Measurements from ENCODE around the gene LINGO3. TPM values are rescaled to one million over a fixed set of nuclear protein-coding genes. Genes with fewer than 3 reads are reported as not detected.
"Not testable (repeated sequence)": the region's sequence is repeated elsewhere in the genome, so short reads cannot be mapped to it uniquely, and the experiment has no call there.

Gene LINGO3
- total RNA-seq, 1 donor from 2014 or later = not detected

DNA sequence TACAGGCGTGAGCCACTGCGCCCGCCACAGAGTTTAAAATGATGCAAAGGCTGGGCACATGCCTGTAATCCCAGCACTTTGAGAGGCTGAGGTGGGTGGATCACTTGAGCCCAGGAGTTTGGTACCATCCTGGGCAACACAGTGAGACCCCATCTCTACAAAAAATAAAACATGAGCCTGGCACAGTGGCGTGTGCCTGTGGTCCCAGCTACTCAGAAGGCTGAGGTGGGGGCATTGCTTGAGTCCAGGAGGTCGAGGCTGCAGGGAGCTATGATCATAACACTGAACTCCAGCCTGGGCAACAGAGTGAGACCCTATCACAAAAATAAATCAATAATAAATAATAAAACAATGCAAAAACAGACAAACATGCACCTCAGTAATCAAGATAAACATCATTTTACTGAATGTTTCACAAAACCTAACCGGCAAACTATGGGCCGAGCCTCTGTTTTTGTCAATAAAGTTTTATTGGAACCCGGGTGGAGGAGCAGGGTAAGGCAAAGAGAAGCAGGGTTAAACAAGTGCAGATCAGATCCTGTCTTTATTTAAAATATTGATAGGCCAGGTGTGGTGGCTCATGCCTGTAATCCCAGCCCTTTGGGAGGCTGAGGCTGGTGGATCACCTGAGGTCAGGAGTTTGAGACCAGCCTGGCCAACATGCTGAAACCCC is 24.0 kb downstream of the LINGO3 start:
- DNase-seq (ENCODE audit: low spot score) = no peak

DNA sequence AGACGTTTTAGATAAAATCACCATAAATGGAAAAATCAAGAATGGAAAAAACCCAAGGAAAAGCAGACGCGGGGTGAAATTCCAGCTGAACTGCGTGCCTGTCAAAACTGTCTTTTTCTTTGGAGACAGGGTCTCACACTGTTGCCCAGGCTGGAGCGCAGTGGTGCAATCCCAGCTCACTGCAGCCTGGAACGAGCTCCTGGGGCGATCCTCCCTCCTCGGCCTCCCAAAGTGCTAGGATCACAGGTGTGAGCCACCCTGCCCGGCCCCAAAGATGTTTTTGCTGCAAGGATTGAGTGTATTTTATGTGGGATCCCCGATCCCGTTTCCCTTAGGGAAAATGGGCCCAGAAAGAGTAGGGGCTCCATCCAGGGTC is 25.1 kb downstream of the LINGO3 start:
- DNase-seq (ENCODE audit: low spot score) = no peak

DNA sequence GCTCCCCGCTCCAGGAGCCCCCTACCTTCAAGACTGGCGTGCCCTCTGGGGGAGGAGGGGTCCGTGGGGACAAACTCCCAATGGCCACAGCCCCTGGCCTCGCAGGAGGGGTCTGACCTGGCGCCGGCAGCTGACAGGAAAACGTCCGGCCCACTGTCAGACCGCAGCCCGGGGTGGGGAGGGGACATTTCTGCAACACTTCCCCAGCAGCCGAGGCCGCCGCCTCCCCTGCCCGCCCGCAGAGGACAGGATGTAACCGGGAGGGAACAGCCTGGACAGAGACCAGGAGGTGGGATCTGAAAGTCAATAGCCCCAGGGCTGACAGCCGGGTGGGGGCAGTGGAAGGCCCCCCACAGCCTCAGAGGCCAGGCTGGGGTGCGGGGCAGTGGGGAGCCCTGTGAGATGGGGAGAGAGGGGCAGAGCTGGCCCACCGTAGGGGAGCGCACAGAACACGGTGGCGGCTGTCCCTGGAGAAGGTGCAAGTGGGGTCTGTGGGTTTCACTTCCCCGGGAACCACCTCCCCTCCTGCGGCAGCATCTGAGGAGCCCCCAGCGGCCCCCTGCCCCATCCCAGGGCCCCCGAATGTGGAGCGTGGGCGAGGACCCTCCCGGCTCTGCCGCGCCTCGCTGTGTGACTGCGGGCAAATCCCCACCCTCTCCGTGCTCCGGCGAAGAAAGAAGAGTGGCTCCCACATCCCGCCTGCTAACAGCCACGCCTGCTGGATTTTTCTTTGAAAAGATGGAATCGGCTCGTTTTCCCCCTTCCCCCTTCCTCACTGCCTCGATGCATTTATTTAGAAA is 25.7 kb downstream of the LINGO3 start, which contains the start of gene PEAK3:
Gene PEAK3 (minus strand): TSS at position 114 of the 800 bp plus-strand sequence. CDS start 1,244 bp downstream, outside the sequence.
- no peak for DNase-seq (ENCODE audit: low spot score)

DNA sequence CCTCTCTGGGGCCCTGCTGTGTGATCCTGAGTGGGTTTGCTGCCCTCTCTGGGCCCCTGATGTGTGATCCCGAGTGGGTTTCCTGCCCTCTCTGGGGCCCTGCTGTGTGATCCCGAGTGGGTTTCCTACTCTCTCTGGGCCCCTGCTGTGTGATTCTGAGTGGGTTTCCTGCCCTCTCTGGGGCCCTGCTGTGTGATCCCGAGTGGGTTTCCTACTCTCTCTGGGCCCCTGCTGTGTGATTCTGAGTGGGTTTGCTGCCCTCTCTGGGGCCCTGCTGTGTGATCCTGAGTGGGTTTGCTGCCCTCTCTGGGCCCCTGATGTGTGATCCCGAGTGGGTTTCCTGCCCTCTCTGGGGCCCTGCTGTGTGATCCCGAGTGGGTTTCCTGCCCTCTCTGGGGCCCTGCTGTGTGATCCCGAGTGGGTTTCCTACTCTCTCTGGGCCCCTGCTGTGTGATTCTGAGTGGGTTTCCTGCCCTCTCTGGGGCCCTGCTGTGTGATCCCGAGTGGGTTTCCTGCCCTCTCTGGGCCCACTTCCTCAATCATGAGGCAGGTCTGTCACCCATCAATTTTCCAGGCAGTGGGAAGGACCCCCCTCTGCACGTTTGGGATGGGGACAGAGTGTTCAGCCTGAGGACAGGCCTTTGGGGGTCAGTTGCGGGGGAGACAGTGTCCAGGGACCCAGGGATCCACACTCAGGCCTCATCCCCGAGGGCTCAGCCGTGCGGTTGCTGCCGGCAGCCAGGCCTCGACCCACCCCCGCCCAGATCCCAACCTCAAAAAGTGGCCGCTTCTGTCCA is 26.5 kb downstream of the LINGO3 start:
- DNase-seq (ENCODE audit: low spot score) = not testable (repeated sequence)

DNA sequence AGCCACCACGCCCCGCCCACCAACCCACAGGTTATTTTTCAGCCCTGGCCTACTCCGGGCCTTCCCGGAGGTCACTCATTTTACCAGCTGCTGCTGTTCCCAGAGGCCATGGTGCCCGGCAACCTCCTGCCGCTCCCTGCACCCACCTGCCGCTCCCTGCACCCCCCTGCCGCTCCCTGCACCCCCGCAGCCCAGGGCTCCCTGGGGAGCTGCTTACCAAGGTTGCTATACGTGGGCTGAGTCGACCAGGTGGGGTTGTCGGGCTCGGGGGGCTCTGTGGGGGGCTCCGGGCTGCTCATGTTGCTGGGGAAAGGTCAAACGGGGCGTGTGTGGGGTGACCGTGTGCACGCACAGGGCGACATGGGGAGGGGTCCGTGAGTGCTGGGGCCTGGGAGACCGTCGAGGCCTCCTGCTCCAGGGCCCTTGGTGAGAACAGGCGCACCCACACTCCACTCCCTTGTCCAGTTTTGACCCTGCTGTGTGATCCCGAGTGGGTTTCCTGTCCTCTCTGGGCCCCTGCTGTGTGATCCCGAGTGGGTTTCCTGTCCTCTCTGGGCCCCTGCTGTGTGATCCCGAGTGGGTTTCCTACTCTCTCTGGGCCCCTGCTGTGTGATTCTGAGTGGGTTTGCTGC is 27.2 kb downstream of the LINGO3 start:
- no peak for DNase-seq (ENCODE audit: low spot score)

DNA sequence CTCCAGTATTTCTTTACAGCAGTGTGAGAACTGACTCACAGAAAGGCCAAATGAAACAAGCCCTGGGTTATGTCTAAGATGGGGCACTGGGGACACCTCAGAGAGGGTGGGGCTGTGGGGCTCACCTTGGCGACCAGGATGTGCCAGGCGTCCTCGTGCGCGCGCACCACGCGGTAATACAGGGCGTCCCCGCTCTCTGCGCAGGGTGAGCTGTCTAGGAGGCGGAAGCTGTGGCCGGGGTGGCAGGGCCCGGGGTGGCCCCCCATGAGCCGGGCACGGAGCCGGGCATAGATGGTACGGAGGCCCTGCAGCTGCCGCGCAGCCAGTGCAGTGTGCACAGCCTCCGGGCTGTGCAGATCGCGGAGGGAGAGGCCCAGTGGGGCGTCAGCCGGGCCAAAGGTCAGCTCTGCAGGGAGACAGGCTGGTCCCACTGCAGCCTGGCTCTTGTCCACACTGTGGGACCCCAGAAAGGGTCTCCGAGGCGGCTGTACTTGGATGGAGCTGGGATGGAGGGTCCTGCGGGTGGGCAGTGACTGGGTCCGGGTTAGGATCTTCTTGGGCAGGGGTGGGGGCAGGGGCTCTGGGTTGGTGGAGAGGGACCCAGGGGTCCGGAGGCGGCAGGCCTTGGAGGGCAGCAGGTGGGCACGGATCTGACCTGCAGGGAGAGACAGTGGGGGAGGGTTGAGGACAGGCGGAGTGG is 29.3 kb downstream of the LINGO3 start:
- DNase-seq (ENCODE audit: low spot score) = no peak

DNA sequence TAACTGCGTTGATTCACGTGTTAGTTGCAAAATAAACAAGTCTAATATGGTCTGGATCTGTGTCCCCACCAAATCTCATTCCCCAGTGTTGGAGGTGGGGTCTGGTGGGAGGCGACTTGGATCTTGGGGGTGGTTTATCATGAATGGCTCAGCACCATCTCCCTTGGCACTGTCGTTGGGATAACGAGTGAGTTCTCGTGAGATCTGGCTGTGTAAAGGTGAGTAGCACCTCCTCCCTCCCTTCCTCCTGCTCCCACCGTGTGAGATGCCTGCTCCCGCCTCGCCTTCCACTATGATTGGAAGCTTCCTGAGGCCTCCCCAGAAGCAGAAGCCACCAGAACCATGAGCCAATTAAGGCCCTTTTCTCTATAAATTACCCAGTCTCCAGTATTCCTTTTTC is 30.8 kb downstream of the LINGO3 start:
- DNase-seq (ENCODE audit: low spot score) = no peak

DNA sequence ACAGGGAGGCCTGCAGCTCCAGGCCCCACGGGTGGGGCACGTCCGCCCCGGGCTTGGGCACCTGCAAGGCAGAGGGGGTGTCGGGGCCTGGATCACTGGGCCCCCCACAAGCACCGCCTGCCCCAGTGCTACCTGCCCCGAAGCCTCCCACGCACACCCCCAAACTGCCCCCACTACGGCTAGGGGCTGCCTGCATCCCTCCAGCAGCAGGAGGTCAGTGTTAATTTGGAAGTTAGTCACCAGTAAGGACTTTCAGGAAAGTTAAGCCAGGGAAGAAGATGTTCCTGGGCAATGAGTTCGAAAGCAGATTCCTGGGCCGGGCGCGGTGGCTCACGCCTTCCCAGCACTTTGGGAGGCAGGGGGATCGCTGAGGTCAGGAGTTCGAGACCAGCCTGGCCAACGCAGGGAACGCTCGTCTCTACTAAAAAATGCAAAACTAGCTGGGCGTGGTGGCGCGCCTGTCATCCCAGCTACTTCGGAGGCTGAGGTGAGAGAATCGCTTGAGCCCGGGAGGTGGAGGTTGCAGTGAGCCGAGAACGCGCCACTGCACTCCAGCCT is 31.4 kb downstream of the LINGO3 start:
- DNase-seq (ENCODE audit: low spot score) = no peak

DNA sequence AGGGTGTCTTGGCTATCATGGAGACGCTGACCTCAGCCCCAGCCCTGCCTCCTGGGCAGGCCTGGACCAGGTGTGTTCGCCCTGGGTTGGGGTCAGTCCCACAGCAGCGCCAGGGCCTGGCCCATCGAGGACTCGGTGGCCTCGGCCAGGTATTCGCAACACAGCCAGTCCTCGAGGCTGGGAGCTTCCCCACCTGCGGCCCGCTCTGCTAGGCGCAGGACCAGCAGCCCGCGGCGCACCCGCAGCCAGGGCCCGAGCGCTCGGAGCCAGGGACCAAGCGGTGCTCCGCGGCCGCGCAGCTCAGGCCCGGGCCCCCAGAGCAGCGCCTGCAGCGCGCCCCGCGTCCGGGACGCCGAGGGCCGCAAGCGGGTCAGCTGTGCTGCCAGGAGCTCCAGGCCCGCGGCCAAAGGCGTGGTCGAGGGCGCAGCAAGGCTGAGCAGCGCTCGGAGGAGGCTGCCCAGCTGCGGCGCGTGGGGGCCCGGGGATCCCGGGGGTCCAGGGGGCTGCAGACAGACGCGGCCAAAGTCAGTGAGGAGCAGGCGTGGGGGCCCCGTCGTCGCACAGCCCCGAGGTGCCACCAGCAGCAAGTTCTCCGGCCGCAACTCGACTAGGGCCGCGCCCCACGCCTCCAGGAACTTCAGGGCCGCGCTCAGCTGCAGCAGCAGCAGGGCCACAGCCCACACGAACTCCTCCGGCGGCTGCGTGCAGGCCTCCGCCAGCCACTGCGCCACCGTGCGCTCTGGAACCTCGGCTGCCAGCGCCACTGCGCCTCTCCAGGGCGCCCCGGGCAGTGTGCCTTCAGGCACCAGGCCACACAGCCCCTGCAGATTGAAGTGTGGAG is 32.1 kb downstream of the LINGO3 start:
- DNase-seq (ENCODE audit: low spot score) = no peak

DNA sequence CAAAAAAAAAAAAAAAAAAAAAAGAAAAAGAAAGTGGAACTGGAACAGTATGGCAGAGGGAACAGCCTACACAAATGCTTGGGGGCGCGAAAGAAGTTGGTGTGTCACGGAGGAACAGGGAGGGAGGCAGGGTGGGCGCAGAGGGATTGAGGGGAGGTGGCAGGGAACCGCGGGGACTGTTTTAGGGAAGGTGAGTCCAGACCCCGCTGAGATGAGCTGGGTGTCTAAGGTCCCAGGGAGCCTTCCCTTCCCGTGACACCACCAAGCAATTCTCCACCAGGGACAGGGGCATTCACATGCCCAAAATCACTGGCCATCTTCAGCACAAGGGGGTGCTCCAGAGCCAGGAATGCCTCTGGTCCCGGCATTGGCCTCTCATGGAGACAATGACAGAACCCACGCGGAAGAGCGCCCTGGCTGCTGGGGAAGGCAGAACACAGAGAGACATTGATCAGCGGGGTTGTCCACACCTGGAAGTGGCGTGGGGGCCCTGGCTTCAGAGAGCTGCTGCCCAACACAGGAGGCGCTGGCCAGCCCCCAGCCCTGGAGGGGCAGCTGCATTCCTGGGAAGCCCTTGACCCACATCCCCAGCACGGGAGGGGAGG is 32.9 kb downstream of the LINGO3 start:
- peak; percentile 51 for DNase-seq (ENCODE audit: low spot score)

DNA sequence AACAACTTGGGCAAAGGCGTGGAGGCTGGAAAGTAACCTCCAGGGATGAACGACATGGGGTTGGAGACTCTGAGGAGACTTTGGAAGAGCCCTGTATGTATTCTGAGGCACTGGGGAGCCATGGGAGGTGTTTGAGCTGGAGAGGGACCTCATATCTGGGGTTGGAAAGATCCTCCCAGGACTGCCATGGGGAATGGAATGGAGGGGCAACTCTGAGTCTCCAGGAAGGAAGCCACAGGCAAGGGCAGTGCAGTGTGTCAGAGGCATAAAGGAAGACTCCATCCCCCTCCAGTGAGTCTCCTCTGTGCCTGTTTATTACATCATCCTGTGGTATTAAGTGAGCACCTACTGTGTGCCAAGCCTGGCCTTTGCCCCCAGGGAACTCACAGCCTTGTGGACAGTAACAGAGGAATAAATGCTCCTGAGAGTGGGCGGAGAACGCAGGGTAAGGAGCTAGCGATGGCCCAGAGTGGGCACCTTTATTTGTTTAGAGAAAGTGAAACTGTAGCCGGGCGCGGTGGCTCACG is 33.7 kb downstream of the LINGO3 start:
- DNase-seq (ENCODE audit: low spot score) = no peak

DNA sequence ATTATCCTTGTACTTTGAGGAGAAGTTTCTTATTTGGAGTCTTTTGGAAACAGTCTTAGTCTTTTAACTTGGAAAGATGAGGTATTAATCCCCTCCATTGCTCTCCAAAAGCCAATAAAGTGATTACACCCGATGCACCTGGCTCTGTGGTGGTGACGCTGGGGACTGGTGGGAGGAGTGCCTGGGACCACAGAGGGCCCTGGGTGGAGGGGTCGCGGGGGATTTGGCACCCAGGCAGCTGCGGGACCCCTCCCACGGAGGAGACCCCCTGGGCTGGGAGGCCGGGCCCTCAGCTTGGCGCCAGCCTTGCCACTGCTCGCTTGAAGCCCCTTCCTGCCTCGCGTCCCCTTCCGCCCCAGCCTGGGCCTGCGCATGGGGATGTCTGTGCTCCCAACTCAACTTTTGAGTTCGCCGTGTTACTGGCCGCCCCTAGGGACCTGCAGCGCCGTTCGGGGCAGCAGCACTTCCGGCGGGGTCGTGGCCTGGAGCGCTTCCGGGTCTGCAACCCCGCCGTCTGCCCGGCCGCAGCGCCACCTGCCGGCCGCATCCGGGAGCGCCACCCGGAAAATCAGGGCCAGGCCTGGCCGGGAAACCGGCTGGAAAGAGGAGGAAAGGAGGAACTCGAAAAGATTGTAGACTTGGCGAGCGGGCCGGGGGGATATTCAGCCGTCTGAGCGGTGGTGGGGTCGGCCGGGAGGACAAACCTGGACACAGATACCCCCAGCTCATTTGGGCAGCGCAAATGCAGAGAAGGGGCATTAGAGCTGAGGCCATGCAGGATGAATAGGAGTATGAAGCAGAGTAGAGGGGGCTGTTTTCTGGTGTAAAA is 34.4 kb downstream of the LINGO3 start:
- DNase-seq (ENCODE audit: low spot score) = peak; percentile 64

DNA sequence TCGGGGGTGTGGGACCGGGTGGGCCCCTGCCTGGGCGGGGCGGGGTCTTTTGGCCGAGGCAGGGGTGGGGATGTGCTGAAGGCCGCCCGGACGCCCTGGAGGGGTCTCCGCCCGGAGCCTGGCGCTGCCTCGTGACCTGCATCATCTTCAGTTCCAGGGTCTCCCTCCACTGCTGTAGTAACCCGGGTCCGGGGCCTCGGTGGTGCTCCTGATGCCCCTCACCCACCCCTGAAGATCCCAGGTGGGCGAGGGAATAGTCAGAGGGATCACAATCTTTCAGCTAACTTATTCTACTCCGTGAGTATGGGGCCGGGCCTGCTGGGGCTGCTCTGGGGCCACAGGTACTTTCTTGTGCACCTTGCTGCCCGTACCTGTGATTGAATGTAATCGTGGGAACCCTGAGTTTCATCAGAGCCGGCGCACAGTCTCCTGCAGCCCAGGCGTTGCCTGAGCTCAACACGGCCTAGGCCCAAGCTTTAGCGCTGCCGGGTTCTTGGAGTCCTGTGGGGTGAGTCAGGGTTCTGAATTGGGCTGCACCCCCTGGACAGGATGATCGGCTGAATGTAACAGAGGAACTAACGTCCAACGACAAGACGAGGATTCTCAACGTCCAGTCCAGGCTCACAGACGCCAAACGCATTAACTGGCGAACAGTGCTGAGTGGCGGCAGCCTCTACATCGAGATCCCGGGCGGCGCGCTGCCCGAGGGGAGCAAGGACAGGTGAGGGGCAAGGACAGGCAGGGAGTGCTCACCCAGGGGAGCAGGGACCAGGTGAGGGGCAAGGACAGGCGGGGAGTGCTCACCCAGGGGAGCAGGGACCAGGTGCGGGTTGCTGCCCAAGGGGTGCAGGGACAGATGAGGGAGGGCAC is 36.5 kb downstream of the LINGO3 start:
- no peak for DNase-seq (ENCODE audit: low spot score)

DNA sequence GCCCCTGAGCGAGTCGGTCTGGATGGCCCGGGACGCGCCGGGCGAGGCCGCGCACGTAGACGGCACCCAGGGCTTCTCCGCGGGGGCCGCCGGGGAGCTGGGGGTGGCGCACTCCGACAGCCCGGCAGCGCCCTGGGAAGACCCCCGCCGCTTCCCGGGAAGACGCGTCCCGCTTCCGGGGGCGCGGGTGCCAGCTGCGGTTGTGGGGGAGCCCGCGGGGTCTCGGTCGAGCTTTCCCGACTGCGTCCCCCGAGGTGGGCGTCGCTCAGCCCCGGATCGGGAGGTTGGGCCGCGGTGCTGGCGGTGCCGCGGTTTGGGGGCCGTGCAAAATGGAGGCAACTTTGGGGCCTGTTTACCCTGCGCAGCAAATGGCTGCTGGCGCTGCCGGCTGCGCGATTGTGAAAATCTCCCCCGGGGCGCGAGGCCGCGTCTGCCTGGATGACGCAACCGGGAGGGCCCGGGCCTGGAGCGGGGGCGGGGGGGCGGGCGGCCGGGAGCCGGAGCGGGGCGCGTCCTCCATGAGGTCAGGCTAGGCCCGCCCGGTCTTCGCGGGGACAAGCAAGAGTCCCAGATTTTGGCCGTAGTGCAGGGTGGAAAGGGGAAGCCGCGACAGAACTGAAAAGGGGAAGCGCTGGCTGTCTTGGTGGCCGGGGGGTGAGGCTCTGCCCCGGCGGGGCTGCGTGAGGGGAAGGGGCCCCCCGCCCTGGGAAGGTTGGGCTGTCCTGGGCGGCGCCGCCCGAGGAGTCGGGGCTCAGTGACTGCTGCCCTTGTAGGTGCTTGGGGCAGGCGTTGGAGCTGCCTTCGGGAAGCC is 37.3 kb downstream of the LINGO3 start:
- peak; percentile 79 for DNase-seq (ENCODE audit: low spot score)

DNA sequence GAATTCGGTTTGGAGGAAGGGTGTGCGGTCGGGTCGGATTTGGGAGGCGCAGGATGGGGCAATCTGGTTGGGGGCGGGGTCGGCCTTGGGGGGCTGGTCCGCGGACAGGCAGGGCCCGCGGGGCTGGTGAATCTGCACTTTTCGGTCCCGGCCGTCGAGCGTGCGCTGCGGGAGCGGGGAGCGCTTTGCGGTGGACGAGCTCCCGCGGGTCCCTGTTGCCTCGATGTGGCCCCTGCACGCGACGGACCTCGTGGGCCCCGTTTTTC is 37.9 kb downstream of the LINGO3 start:
- no peak for DNase-seq (ENCODE audit: low spot score)

DNA sequence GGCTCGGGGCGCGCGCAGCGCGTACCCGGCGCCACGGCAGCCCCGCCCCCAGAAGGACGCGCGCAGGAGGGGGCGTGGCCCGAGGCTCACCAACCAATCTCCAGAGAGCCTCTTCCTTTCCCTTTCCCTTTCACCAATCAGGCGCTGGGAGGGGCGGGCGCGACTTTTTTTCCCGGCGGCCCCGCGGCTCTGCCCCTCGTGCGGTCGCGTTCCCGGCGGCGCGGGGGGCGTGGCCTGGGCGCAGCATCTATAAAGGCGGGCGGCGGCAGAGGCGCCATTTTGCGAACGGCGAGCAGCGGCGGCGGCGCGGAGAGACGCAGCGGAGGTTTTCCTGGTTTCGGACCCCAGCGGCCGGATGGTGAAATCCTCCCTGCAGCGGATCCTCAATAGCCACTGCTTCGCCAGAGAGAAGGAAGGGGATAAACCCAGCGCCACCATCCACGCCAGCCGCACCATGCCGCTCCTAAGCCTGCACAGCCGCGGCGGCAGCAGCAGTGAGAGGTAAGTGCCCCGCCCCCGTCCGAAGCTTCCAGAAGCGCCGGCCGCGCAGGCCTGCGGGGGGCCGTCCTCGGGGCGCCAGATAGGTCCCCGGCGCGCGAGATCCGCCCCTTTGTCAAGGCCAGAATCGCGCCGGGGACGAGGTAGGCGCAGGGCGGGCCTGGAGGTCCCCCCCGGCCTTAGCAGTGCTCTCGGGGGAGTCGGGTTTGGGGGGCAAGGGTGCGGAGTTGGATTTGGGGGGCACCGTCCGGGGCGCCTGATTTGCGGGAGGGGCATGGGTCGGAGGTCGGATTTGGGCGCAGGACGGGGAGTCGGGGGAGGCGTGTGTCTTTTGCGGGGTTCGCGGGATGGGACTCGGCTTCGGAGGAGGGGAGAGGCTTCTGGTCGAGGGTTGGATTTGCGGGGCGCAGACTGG is 38.5 kb downstream of the LINGO3 start:
- DNase-seq (ENCODE audit: low spot score) = peak; percentile 98

Measured in umbilical cord (tissue), 2 donors.